Naive thymus-derived CD4-positive, alpha-beta T cell (primary cell): ENCODE measurements around the gene XKR7. TPM values are rescaled to one million over a fixed set of nuclear protein-coding genes. Genes with fewer than 3 reads are reported as not detected.

Experiments used
- ATAC-seq: fragments of 150-1000 bp; cut with Tn5 transposase; 2 replicates; pipeline ENCODE4 v1.10.0; 2021; ENCODE audit warnings: mild to moderate bottlenecking, moderate library complexity
- CTCF ChIA-PET: fragments of 350-600 bp; sonication (Branson Sonifier 250); formaldehyde crosslinking; loops from one replicate; lab custom pipeline; 2021; ENCODE audit warnings: antibody characterized with exemption; lab: Charles Lee
- POLR2A ChIA-PET: fragments of 350-600 bp; sonication (Branson Sonifier 250); formaldehyde crosslinking; loops from one replicate; lab custom pipeline; 2021; ENCODE audit warnings: antibody characterized with exemption, inconsistent platforms; lab: Charles Lee
- DNase-seq, 9 donors: peaks; one replicate each; pipeline versions ENCODE4 v3.0.0 to v3.0.0-alpha.2; 2020 to 2022; ENCODE audit warnings: mixed read lengths in 1 of 9
- H3K27ac ChIP-seq: one replicate; pipeline ENCODE4 v1.7.0; 2013; ENCODE audit warnings: mild to moderate bottlenecking, low read depth, low read length, moderate library complexity
- H3K27me3 ChIP-seq, 2 donors: one replicate each; pipeline ENCODE4 v1.7.0; 2013; ENCODE audit warnings: low read length in 2 of 2, mild to moderate bottlenecking in 2 of 2, moderate library complexity in 2 of 2; ENCODE audit not compliant: control insufficient read depth in 2 of 2, insufficient read depth in 2 of 2
- H3K36me3 ChIP-seq, 3 experiments: 1 replicate in 2 of 3; 2 replicates in 1 of 3; pipeline ENCODE4 v1.7.0; 2013; ENCODE audit warnings: low read length in 3 of 3, mild to moderate bottlenecking in 3 of 3, moderate library complexity in 1 of 3; ENCODE audit not compliant: insufficient read depth in 3 of 3, control insufficient read depth in 2 of 3
- H3K4me1 ChIP-seq, 2 donors: one replicate each; pipeline ENCODE4 v1.7.0; 2013; ENCODE audit warnings: low read length in 2 of 2, mild to moderate bottlenecking in 2 of 2, moderate library complexity in 1 of 2; ENCODE audit not compliant: control insufficient read depth in 2 of 2, insufficient read depth in 2 of 2
- H3K4me3 ChIP-seq: 2 replicates; pipeline ENCODE4 v1.7.0; 2013; ENCODE audit warnings: mild to moderate bottlenecking, low read length
- H3K9me3 ChIP-seq, 3 experiments: 1 replicate in 2 of 3; 2 replicates in 1 of 3; pipeline ENCODE4 v1.7.0; 2013; ENCODE audit warnings: low read length in 3 of 3; ENCODE audit not compliant: control insufficient read depth in 2 of 3
- H3K27ac Mint-ChIP-seq, 9 donors: one replicate each; pipeline ENCODE4 v1.8.0; 2020 to 2022; ENCODE audit warnings: mixed read lengths in 9 of 9, mild to moderate bottlenecking in 8 of 9, moderate library complexity in 5 of 9, inconsistent platforms in 2 of 9
- H3K27me3 Mint-ChIP-seq, 5 donors: one replicate each; pipeline ENCODE4 v1.8.0; 2021 to 2022; ENCODE audit warnings: mixed read lengths in 5 of 5, mild to moderate bottlenecking in 1 of 5
- H3K36me3 Mint-ChIP-seq, 5 donors: one replicate each; pipeline ENCODE4 v1.8.0; 2020 to 2022; ENCODE audit warnings: mixed read lengths in 5 of 5, mild to moderate bottlenecking in 3 of 5, inconsistent platforms in 1 of 5
- H3K4me1 Mint-ChIP-seq, 7 donors: one replicate each; pipeline ENCODE4 v1.8.0; 2020 to 2022; ENCODE audit warnings: mixed read lengths in 7 of 7, mild to moderate bottlenecking in 3 of 7, inconsistent platforms in 1 of 7
- H3K4me3 Mint-ChIP-seq, 10 donors: one replicate each; pipeline ENCODE4 v1.8.0; 2020 to 2022; ENCODE audit warnings: mild to moderate bottlenecking in 10 of 10, mixed read lengths in 10 of 10, moderate library complexity in 6 of 10, inconsistent platforms in 2 of 10
- H3K9me3 Mint-ChIP-seq, 11 donors: one replicate each; pipeline ENCODE4 v1.8.0; 2020 to 2022; ENCODE audit warnings: mixed read lengths in 11 of 11, mild to moderate bottlenecking in 4 of 11, inconsistent platforms in 1 of 11, moderate library complexity in 1 of 11
- intact Hi-C, 2 donors: fragments of 100-400 bp; cut with micrococcal nuclease; formaldehyde crosslinking; loops; one replicate each; pipeline ENCODE4 v1.15.1; 2023
- polyA plus RNA-seq, 2 donors: library from polyadenylated mRNA; unstranded; fragments of 300-500 nt; fragmentation: Illumina TruSeq; gene quantifications; one replicate each; pipeline ENCODE4 v1.2.3, GENCODE V29; 2021
- total RNA-seq, 6 experiments: library from RNA in 5 of 6; stranded (reverse) in 5 of 6; gene quantifications; 1 replicate in 5 of 6; 2 replicates in 1 of 6; pipeline ENCODE4 v1.2.3 and lab custom pipeline; 2021 to 2026

The XKR7 gene
- total and polyA plus RNA-seq, 7 experiments from 2014 or later: 0.05 TPM; not detected in 6

GRCh38 chr20:32007787-32008616, 40.1 kb downstream of the XKR7 start:
- Mint-ChIP-seq H3K4me3 (no peak overlapping the region), H3K9me3 (no peaks in the 10 kb centered on the region), H3K4me1 (peaks cover 0 to 9% (median 0%) of the 10 kb centered on the region in 7 donors), H3K27ac (no peak overlapping the region), H3K36me3 (no peaks in the 10 kb centered on the region), H3K27me3 (peaks cover 0 to 22% (median 15%) of the 10 kb centered on the region in 5 donors)
- H3K4me3 ChIP-seq: no peak overlapping the region
- POLR2A ChIA-PET: no interaction called here
- intact Hi-C loops: no loop called here
- H3K9me3 ChIP-seq: no peaks in the 10 kb centered on the region
- DNase-seq (no peak), ATAC-seq (no peak)
- no peaks in the 10 kb centered on the region for H3K36me3 ChIP-seq
- no peak overlapping the region for H3K27ac ChIP-seq
- CTCF ChIA-PET: no interaction called here
- H3K27me3 ChIP-seq: no peaks in the 10 kb centered on the region
- H3K4me1 ChIP-seq: no peaks in the 10 kb centered on the region

DNA sequence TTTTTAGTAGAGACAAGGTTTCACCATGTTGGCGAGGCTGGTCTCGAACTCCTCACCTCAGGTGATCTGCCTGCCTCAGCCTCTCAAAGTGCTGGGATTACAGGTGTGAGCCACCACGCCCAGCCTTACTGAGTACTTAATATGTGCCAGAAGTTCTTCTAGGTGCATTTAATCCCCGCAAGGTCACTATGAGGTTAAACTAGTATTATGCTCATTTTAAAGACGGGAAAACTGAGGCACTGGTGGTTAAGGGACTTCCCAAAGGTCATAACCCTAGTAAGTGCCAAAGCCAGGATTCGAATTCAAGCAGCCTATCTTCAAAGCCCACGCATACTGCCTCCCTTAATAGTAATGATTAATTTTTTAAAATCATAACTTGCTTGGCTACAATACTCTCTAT, 41.6 kb downstream of the XKR7 start:
- H3K27ac Mint-ChIP-seq: no peak overlapping the region
- CTCF ChIA-PET: no interaction called here

GRCh38 chr20:32010101-32010500, 42.1 kb downstream of the XKR7 start, which contains the start of gene CCM2L:
Gene CCM2L, plus strand, starts transcription at chr20:32010438. Its CDS starts 17 bp downstream, at chr20:32010455.
- Mint-ChIP-seq H3K4me1 (peaks cover 0 to 9% (median 0%) of the 10 kb centered on the region in 7 donors), H3K27ac (no peak within 1 kb of the TSS), H3K9me3 (no peaks in the 10 kb centered on the region), H3K36me3 (peaks cover 0 to under 1% (median 0%) of the 10 kb centered on the region in 5 donors), H3K27me3 (peaks cover 7 to 25% (median 23%) of the 10 kb centered on the region in 5 donors), H3K4me3 (no peak within 1 kb of the TSS)
- ATAC-seq (no peak), DNase-seq (no peak)
- ChIA-PET CTCF (no interaction called here), POLR2A (interaction anchor here (0.6 kb wide), 1 partner anchor 1374 kb away, joined by 3 read pairs; no protein-coding TSS in a partner anchor)
- Histone ChIP-seq H3K27me3 (no peaks in the 10 kb centered on the region), H3K4me3 (no peak within 1 kb of the TSS), H3K27ac (no peak within 1 kb of the TSS), H3K36me3 (no peaks in the 10 kb centered on the region), H3K4me1 (no peaks in the 10 kb centered on the region), H3K9me3 (no peaks in the 10 kb centered on the region)
- intact Hi-C loops: loop anchor here in 1 of 2 donors (10.0 kb wide), 1 partner anchor 345 kb away; no protein-coding TSS in a partner anchor

More for the DNA sequence above, 41.6 kb downstream of the XKR7 start:
- H3K27ac ChIP-seq: no peak overlapping the region
- intact Hi-C loops: no loop called here
- no peaks in the 10 kb centered on the region for H3K27me3 ChIP-seq
- no peak for ATAC-seq
- H3K4me3 Mint-ChIP-seq: no peak overlapping the region
- H3K4me3 ChIP-seq: no peak overlapping the region
- H3K4me1 Mint-ChIP-seq: peaks cover 0 to 9% (median 0%) of the 10 kb centered on the region in 7 donors
- H3K36me3 Mint-ChIP-seq: no peaks in the 10 kb centered on the region
- no peak for DNase-seq
- H3K9me3 ChIP-seq: no peaks in the 10 kb centered on the region
- no peaks in the 10 kb centered on the region for H3K4me1 ChIP-seq
- peaks cover 1 to 22% (median 18%) of the 10 kb centered on the region in 5 donors for H3K27me3 Mint-ChIP-seq
- H3K36me3 ChIP-seq: no peaks in the 10 kb centered on the region
- no peaks in the 10 kb centered on the region for H3K9me3 Mint-ChIP-seq
- POLR2A ChIA-PET: no interaction called here

- H3K36me3 Mint-ChIP-seq: peaks cover 0 to 6% (median 0%) of the 10 kb centered on the region in 5 donors
- no peak overlapping the region for H3K27ac Mint-ChIP-seq
- H3K4me1 Mint-ChIP-seq: peaks cover 0 to 9% (median 0%) of the 10 kb centered on the region in 7 donors
- ChIA-PET CTCF (no interaction called here), POLR2A (interaction anchor here (0.6 kb wide), 1 partner anchor 1373 kb away, joined by 3 read pairs; no protein-coding TSS in a partner anchor)
- intact Hi-C loops: loop anchor here in 1 of 2 donors (10.0 kb wide), 1 partner anchor 346 kb away; no protein-coding TSS in a partner anchor
- Histone ChIP-seq H3K27me3 (no peaks in the 10 kb centered on the region), H3K27ac (no peak overlapping the region), H3K36me3 (no peaks in the 10 kb centered on the region), H3K9me3 (no peaks in the 10 kb centered on the region), H3K4me3 (no peak overlapping the region), H3K4me1 (no peaks in the 10 kb centered on the region)
- DNase-seq: no peak
- peaks cover 12 to 31% (median 28%) of the 10 kb centered on the region in 5 donors for H3K27me3 Mint-ChIP-seq
- H3K9me3 Mint-ChIP-seq: no peaks in the 10 kb centered on the region
- no peak overlapping the region for H3K4me3 Mint-ChIP-seq
- ATAC-seq: no peak
Observed at GRCh38 chr20:32010666-32011065, 42.7 kb downstream of the XKR7 start.

- ATAC-seq (no peak), DNase-seq (no peak)
- CTCF ChIA-PET: no interaction called here
- H3K4me1 ChIP-seq: no peaks in the 10 kb centered on the region
- intact Hi-C loops: loop anchor here in 1 of 2 donors (10.0 kb wide), 1 partner anchor 347 kb away; no protein-coding TSS in a partner anchor
- H3K27ac ChIP-seq: no peak overlapping the region
- H3K4me3 Mint-ChIP-seq: no peak overlapping the region
- no peak overlapping the region for H3K27ac Mint-ChIP-seq
- H3K36me3 Mint-ChIP-seq: peaks cover 0 to 6% (median 0%) of the 10 kb centered on the region in 5 donors
- no peaks in the 10 kb centered on the region for H3K9me3 ChIP-seq
- POLR2A ChIA-PET: no interaction called here
- no peaks in the 10 kb centered on the region for H3K36me3 ChIP-seq
- peaks cover 0 to 9% (median 3%) of the 10 kb centered on the region in 7 donors for H3K4me1 Mint-ChIP-seq
- no peaks in the 10 kb centered on the region for H3K27me3 ChIP-seq
- H3K9me3 Mint-ChIP-seq: no peaks in the 10 kb centered on the region
- H3K4me3 ChIP-seq: no peak overlapping the region
- peaks cover 18 to 41% (median 40%) of the 10 kb centered on the region in 5 donors for H3K27me3 Mint-ChIP-seq
Observed at GRCh38 chr20:32012159-32012688, 44.3 kb downstream of the XKR7 start.

- ATAC-seq (no peak), DNase-seq (no peak)
- H3K9me3 ChIP-seq: no peaks in the 10 kb centered on the region
- H3K27me3 ChIP-seq: no peaks in the 10 kb centered on the region
- H3K4me3 ChIP-seq: no peak overlapping the region
- peaks cover 4 to 14% (median 9%) of the 10 kb centered on the region in 7 donors for H3K4me1 Mint-ChIP-seq
- no peak overlapping the region for H3K27ac Mint-ChIP-seq
- no peak overlapping the region for H3K4me3 Mint-ChIP-seq
- H3K36me3 ChIP-seq: no peaks in the 10 kb centered on the region
- H3K27me3 Mint-ChIP-seq: peaks cover 25 to 51% (median 44%) of the 10 kb centered on the region in 5 donors
- H3K27ac ChIP-seq: no peak overlapping the region
- intact Hi-C loops: loop anchor here in 1 of 2 donors (10.0 kb wide), 1 partner anchor 349 kb away; no protein-coding TSS in a partner anchor
- no peaks in the 10 kb centered on the region for H3K4me1 ChIP-seq
- H3K36me3 Mint-ChIP-seq: peaks cover 0 to 6% (median 0%) of the 10 kb centered on the region in 5 donors
- no peaks in the 10 kb centered on the region for H3K9me3 Mint-ChIP-seq
- ChIA-PET POLR2A (no interaction called here), CTCF (no interaction called here)
Observed at GRCh38 chr20:32013326-32013725, 45.4 kb downstream of the XKR7 start.
